Measurements from ENCODE around the gene SLC1A3. TPM values are rescaled to one million over a fixed set of nuclear protein-coding genes. Genes with fewer than 3 reads are reported as not detected.

Gene SLC1A3
- total RNA-seq, 1 donor from 2014 or later: 1.3 TPM

DNA sequence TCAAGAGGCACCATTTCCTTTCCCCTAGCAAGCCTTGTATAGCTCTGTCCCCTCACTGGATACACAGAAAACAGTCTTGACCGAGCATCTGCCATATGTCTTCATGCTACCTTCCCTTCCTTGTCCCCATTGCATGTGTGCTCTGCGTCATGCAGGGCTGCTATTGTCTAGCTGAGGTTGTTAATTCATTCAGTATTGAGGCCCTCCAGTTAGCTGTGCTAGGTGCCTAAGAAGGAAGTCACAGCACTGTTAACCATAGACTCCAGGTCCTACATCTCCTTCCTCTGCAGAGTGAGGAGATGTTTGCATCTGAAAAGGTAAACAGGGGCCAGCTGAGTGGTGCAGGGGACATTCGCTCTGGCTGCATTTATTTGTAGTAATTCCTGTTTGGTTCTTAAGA, 48.2 kb downstream of the SLC1A3 start:
- TF ChIP-seq, protein P1, sequence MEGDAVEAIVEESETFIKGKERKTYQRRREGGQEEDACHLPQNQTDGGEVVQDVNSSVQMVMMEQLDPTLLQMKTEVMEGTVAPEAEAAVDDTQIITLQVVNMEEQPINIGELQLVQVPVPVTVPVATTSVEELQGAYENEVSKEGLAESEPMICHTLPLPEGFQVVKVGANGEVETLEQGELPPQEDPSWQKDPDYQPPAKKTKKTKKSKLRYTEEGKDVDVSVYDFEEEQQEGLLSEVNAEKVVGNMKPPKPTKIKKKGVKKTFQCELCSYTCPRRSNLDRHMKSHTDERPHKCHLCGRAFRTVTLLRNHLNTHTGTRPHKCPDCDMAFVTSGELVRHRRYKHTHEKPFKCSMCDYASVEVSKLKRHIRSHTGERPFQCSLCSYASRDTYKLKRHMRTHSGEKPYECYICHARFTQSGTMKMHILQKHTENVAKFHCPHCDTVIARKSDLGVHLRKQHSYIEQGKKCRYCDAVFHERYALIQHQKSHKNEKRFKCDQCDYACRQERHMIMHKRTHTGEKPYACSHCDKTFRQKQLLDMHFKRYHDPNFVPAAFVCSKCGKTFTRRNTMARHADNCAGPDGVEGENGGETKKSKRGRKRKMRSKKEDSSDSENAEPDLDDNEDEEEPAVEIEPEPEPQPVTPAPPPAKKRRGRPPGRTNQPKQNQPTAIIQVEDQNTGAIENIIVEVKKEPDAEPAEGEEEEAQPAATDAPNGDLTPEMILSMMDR (conservative IDR thresholded peaks at IDR 0.05; ENCODE audit: low read depth, low read length): no peak
- DNase-seq (ENCODE audit: low read depth): no peak
- no peak overlapping the region for H3K4me3 ChIP-seq (ENCODE audit: low read depth, low read length)

DNA sequence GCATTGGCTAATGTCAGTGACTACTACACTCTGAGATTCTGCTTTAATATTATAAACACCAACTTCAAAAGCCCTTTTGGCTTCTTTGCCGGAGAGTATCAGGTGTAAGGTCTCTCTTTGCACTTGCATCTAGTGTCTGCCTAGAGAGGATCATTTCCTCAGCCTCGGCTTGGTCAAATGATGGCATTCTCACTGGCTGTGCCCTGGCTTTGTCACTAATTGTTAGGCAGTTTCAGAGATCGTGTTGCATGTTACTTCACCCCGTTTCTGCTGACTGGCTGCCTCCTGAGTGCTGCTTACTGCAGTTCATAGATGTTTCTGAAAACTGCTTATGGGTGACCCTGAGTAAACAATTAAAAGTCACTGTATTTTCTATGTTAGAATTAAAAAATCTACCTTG, 48.8 kb downstream of the SLC1A3 start:
- DNase-seq (ENCODE audit: low read depth): no peak
- no peak overlapping the region for H3K4me3 ChIP-seq (ENCODE audit: low read depth, low read length)
- TF ChIP-seq, protein P1 (conservative IDR thresholded peaks at IDR 0.05; ENCODE audit: low read depth, low read length): no peak

DNA sequence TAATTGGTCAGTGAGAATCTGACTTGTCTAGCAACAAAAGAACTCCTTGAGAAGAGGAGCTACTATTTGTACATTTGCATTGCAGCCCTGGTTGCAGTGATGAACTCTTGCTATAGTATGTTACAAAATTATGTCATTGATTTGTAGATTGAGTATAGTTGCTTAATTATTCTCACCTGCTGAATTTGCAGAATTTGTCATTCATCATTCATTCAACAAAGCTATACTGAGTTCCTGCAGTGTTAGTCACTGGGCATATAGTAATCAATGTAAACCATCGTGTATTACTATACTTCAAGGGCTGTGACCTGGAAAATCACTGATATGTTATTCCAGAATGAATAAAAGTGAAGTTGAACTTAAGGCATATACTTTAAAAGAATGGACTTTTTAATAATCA, 50.1 kb downstream of the SLC1A3 start:
- H3K4me3 ChIP-seq (ENCODE audit: low read depth, low read length): no peak overlapping the region
- TF ChIP-seq, protein P1 (conservative IDR thresholded peaks at IDR 0.05; ENCODE audit: low read depth, low read length): no peak
- DNase-seq (ENCODE audit: low read depth): no peak

DNA sequence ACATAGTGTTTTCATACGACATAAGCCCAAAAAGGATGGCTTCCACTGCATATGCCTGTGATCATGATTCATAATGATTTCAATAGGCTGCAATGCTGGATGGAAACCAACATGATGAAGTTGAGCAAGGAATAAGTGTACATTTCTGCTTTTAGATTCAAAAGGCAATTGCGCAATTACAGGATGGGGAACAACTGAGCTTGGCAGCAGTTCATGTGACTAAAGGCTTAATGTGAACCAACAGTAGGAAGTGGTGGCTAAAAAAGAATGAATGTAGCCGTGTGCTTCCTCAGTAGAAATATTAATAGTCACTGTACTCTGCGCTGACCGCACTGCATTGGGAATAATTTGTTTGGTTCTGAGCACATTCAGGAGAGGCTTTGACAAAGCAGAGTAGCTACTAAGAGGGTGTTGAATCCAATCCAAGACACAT, 51.2 kb downstream of the SLC1A3 start:
- peak; percentile 68 for DNase-seq (ENCODE audit: low read depth)
- no peak overlapping the region for H3K4me3 ChIP-seq (ENCODE audit: low read depth, low read length)
- TF ChIP-seq, protein P1 (conservative IDR thresholded peaks at IDR 0.05; ENCODE audit: low read depth, low read length): no peak

DNA sequence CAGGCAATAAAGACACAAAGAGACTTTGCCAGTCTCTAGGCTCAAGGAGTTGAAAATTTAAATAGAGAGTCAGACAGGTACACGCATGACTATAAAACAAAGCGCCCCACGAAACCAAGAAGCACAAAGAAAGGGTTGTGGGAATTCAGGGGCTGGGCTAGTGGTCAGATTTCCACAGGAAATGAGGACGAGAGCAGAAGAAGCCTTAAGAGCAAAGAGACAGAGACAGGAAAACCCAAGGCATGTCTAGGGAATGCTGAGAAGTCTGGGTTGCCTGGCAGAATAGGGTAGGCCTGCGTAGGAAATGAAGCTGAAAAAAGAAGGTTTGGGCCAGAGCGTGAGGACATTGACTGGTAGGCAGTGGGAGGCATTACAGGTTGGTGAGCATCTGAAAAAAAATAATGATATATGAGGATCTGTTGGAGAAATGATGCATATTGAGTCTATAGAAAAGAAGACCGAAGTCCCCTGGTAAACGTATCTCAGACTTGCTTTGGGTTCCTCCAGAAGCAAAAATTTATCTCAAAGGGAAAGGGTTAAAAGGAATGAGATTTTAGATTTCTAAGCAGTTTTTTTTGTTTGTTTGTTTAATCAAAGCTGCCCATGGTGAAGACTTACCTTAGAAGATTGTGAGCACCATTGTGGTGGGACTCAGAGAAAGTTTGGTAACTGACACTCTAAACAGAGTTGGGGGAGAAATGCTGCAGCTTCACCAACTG, 51.8 kb downstream of the SLC1A3 start:
- H3K4me3 ChIP-seq (ENCODE audit: low read depth, low read length): no peak overlapping the region
- DNase-seq (ENCODE audit: low read depth): no peak
- TF ChIP-seq, protein P1 (conservative IDR thresholded peaks at IDR 0.05; ENCODE audit: low read depth, low read length): no peak

DNA sequence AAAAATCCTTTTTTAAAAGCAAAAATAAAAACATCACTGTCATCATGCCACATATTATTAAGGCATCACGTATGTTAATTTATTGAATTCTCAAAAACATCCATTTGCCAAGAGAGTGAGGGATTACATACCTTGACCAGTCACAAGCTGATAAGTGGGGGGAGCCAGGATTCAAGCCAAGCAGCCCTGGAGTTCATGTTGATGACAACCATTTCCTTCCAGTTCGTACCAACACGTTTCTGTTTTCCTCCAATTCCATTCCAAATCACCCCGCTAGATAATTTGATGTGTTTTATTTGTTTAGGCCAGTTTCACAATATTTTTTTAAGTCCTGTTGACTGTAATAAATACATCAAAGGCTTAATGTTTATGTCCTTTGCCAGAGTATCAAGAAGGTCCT, 53.0 kb downstream of the SLC1A3 start:
- TF ChIP-seq, protein P1 (conservative IDR thresholded peaks at IDR 0.05; ENCODE audit: low read depth, low read length): no peak
- no peak for DNase-seq (ENCODE audit: low read depth)

More for the DNA sequence above, 53.0 kb downstream of the SLC1A3 start:
- H3K4me3 ChIP-seq (ENCODE audit: low read depth, low read length): no peak overlapping the region
